OCI-M2 (cell line): ENCODE data around the gene SLC46A1.

Source experiments
- DNase-seq: peaks from one replicate; lab custom pipeline; 2025; ENCODE audit not compliant: unreplicated experiment; lab: John Stamatoyannopoulos, UW

The SLC46A1 gene

DNA sequence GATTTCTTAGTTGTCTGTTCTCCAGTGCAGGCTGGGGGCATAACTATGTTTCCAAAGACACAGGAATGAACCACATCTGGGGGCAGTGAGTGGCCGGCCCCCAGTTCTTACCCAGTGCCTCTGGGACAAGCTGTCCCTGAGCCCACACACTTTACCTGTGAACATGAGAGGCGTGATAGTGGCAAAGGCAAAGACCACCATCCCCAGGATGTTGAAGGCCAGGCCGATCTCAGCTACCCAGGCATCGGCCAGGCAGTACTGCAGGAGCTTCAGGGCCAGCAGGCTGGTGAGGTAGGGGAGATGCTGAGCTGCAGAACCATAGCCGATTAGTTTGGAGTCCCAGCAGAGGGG is 1.6 kb downstream of the SLC46A1 start:
- no peak for DNase-seq

DNA sequence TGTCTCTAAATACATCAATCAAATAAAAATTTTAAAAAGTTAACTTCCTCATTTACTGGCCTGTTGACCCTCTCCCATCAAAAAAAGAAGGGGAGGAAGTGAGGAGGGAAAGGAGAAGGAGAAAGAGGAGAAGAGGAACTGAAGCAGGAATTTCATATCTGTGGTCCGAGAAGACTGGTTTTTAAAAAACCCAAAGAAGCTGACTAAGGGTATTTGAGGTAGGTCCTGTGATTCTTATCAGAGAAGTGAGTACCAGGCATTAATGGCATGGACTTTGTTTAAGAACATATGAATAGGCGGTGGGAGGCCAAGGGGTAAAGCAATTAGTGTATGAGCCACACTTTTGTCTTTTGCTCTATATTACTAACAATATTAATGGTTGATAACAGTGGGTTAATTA is 2.0 kb downstream of the SLC46A1 start:
- no peak for DNase-seq

DNA sequence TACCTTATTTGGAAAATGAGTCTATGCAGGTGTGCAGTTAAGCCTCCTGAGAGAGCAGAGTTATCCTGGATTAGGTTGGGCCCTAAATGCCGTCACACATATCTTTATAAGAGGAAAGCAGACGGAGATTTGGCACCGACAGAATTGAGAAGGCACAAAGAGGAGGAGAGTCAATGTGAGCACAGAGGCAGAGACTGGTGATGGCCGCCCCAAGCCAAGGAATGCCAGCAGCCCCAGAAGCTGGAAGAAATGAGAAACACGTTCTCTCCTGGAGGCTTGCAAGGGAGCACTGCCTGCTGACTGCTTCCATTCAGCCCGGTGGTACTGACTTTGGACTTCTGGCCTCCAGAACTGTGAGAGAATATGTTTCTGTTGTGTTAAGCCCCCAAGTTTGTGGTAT is 3.2 kb downstream of the SLC46A1 start:
- no peak for DNase-seq

DNA sequence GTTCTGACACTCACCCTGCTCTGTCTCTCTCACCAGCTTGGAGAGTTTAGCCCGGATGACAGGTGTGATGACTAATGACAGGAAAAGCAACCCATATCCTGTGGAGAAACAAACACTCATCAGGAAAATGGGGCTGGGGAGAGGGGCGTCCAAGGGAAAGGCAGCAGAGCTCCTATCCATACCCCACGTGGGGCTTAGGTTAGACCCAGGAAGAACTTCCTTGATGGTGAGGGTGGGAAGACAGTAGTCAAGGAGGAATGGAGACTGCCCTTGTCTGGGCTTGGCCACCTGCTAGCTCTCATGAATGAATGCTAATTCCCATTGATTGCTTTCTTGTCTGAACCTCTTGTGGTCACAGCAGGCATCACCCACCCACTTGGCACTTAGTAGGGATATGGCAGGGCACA is 3.8 kb downstream of the SLC46A1 start:
- no peak for DNase-seq

GRCh38 chr17:28399808-28400207 is 6.2 kb downstream of the SLC46A1 start:
- DNase-seq = no peak

GRCh38 chr17:28398280-28398981 is 7.6 kb downstream of the SLC46A1 start:
- no peak for DNase-seq

- DNase-seq = no peak
Measured at GRCh38 chr17:28397687-28398279, 8.2 kb downstream of the SLC46A1 start.

- no peak for DNase-seq
Measured at GRCh38 chr17:28397275-28397674, 8.7 kb downstream of the SLC46A1 start.

DNA sequence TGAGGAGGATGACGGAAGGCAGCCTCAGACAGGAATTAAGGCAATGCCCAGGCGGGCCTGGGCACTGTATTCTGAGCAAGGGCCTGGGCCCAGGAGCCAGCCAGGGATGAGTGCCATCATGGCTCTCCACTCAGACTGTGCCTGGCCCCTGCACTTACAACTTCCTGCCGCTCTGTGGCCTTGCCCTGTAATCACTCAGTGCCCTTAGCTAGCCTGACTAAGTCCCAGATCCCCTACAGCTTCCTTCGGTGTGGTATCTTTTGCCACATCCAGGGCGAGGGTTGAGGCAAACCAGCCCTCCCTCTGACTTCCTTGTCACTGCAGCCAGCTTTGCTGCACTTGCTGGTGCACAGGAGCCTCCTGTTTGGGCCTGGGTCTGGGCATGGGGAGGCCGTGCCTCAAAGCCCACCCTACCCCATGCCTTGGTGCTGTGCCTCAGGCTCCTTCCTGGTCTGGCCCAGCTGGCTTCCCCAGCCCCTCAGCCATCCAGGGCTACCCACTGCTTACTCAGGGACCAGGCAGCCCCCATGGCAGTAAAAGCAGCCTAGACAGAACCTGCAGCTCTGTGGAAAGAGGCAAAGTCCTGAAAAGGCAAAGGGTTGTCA is 9.3 kb downstream of the SLC46A1 start:
- DNase-seq = no peak

- DNase-seq = no peak
Measured at GRCh38 chr17:28395968-28396367, 10.0 kb downstream of the SLC46A1 start.

DNA sequence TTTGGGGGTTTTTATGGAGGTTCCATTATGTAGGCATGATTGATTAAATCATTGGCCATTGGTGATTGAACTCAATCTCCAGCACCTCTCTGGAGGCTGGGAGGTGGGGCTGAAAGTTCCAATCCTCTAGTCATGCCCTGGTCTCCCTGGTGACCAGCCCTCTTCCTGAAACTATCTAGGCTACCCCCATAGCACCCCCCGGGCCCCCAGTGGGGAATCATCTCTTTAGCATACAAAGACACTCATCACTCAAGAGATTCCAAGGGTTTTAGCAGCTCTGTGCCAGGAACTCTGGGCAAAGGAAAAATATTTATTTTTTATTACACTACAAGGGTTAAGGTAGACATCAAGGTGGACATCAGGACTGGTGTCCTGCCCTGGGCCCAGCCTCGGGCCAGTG is 10.6 kb downstream of the SLC46A1 start:
- DNase-seq = no peak

DNA sequence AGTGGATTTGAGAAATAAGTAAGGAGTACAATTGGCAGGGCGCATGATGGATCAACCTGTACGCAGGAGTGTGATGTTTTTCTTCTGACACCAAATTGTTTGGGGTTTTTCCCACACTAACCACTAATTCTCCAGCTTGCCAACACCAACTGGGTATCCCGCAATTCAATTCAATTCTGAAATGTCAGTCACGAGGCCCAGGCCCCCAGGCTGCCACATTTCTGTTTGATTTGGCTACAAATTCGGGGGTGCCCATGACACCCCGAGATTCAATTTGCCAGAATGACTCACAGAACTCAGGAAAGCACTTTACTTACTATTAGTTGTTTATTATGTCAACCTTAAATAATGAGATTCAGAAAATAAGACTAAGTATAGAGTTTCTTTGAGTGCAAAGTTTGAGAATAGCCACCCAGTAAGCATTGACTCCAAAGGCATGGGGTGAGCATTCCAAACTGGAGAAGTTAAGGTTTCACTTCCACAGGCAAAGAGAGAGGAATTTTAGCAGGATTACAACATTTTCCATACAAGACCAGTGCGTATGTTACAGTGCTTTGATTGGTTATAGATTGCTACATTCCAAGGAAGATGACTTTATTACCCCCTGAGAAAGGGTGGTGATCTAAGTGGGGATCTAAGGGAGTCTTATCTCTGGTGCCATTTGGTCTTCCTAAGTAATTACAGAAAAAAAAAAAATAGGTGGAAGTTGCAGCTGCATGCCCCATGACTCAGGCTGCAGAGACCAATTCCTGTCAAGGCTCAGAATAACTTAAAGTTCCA is 11.5 kb downstream of the SLC46A1 start:
- DNase-seq = no peak

DNA sequence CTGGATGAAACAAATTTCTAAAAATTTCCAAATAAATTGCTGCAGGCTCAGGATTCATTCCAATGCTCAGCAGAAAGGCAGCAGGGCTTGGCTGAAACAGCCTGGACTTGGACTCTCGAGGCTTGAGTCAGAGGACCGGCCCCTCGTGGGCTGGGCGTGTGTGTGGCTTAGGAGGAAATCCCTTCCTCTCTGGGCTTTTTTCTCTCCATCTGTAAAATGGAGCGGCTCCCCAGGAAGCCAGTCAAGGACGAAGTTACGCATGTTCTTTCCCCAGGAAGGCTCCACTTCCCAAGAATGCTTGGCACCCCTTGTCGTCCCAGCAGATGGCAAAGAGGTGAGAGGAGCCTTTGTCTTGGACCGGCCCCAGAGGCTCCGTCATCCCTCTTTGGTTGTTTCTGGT is 13.5 kb downstream of the SLC46A1 start:
- no peak for DNase-seq

DNA sequence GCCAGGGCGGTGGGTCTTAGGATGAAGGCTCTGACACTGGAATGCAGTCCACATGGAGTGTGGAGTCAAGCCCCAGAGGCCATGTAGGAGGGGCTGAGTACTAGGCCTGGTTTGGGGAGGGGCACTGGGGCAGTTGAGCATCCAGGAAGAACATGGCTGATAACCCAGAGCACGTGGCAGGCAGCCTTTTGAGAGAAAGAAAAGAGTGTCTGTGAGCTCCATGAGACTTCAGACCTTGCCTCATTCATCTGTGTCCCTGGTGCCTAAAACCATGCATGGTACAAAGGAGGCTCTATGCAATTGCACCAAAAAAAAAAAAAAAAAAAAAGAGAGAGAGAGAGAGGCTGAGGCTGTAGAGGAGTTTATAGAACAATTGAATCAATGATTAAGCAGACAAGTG is 14.6 kb downstream of the SLC46A1 start:
- DNase-seq = no peak

GRCh38 chr17:28390984-28391383 is 15.0 kb downstream of the SLC46A1 start:
- DNase-seq = no peak

DNA sequence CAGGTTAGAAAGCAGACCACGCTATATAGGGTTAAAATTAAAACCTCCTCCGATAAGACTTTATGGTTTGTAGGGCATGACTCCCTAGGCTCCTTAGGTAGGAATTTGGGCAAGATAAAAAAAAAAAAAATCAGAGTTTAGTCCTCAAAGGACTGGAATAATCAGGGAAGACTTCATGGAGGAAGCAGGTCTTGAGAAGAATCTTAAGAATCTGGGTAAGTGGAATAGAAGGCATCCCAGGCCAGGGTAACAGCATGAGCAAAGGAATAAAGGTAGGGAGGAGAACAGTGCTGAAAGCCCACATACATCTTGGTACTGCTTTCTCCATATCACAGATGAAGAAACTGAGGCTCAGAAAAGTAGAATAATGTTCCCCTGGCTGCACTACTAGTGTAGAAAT is 15.4 kb downstream of the SLC46A1 start:
- DNase-seq = no peak

GRCh38 chr17:28390141-28390540 is 15.9 kb downstream of the SLC46A1 start:
- no peak for DNase-seq

DNA sequence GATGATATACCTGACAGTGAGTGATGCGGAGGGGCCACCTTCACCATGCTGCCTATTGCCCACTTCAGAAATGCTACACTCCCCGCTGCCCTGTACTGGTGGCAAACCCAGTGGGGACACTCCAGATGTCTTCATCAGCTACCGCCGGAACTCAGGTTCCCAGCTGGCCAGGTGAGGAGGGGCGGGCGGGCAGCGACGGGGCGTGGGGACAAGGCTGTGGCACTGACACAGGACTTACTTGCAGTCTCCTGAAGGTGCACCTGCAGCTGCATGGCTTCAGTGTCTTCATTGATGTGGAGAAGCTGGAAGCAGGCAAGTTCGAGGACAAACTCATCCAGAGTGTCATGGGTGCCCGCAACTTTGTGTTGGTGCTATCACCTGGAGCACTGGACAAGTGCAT is 17.9 kb downstream of the SLC46A1 start:
- DNase-seq = no peak

DNA sequence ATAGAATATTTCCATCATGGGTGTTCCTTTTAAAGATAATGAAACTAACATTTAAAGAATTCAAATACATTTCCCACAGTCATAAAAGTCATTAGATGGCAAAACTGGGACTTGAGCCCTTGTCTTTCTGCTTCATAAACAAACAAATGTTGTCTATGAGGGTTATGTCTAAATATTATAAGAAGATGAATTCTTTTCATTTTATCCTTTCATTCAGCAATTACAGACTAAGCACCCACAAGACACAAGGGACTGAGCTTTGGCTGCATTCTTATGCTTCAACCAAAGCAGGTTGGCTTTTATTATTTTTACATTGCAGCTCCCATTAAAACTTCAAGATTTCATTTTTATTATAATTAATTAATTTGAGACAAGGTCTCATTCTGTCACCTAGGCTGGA is 19.6 kb downstream of the SLC46A1 start:
- DNase-seq = no peak

- DNase-seq = no peak
Measured at GRCh38 chr17:28385406-28385805, 20.6 kb downstream of the SLC46A1 start.

- DNase-seq = no peak
Measured at GRCh38 chr17:28385037-28385400, 21.0 kb downstream of the SLC46A1 start.
